ENCODE measurements around the gene DDAH1. TPM values are rescaled to one million over a fixed set of nuclear protein-coding genes. Genes with fewer than 3 reads are reported as not detected.

DDAH1 gene
- total and polyA plus RNA-seq, 2 donors (not counting 3 experiments of a cell fraction or from before 2014, with no cell fraction given): 44.0 to 75.2 TPM

- dilution Hi-C loops (cut with MboI; ENCODE audit: extremely low pct_ligation_motif_present, low sequenced_read_pairs): no loop called here
Observed at GRCh38 chr1:85386068-85386722, 78.8 kb downstream of the DDAH1 start.

More at GRCh38 chr1:85386068-85386722, 78.8 kb downstream of the DDAH1 start:
- H3K9ac ChIP-seq (replicated peaks; ENCODE audit: extremely low read depth, insufficient read depth, low read length): no peak overlapping the region
- no peaks in the 10 kb centered on the region for H4K20me1 ChIP-seq (replicated peaks; ENCODE audit: control insufficient read depth, extremely low read depth, insufficient read depth, low read length)
- H3K27me3 ChIP-seq (ENCODE audit: control insufficient read depth in 2 of 2, insufficient read depth in 2 of 2, low read length in 2 of 2): no peaks in the 10 kb centered on the region
- H3K9me1 ChIP-seq (replicated peaks; ENCODE audit: control insufficient read depth, extremely low read depth, insufficient read depth, low read length): no peaks in the 10 kb centered on the region
- no peak overlapping the region for H3K27ac ChIP-seq (ENCODE audit: insufficient read depth, low read depth, low read length)
- no peak for FAIRE-seq
- no peak for DNase-seq (ENCODE audit: low read depth, low spot score)
- peaks cover 11% of the 10 kb centered on the region for H3K4me1 ChIP-seq (ENCODE audit: control insufficient read depth, extremely low read depth, insufficient read depth, low read length)
- H3K79me2 ChIP-seq (ENCODE audit: control insufficient read depth, insufficient read depth, low read length): peaks cover 60% of the 10 kb centered on the region
- CTCF ChIA-PET: interaction anchor here (0.7 to 1.8 kb wide), 7 partner anchors 10 to 116 kb away, joined by 3 to 5 read pairs (median 3); no protein-coding TSS in a partner anchor
- no peak overlapping the region for H3K4me2 ChIP-seq (ENCODE audit: insufficient read depth, low read length)
- intact Hi-C loops (cut with micrococcal nuclease): no loop called here
- H3K4me3 ChIP-seq (replicated peaks in 1 of 3; ENCODE audit: insufficient read depth in 1 of 3, low read depth in 1 of 3, low read length in 3 of 3): no peak overlapping the region
- TF ChIP-seq MAX (IDR thresholded peaks at IDR 0.05; ENCODE audit: insufficient read depth, insufficient read length) (no peak), POLR2A (IDR thresholded peaks at IDR 0.05; ENCODE audit: low read depth, low read length) (no peak), FOS (IDR thresholded peaks at IDR 0.05; ENCODE audit: borderline replicate concordance, insufficient read depth, low read length) (no peak), GATA2 (IDR thresholded peaks at IDR 0.05; ENCODE audit: insufficient read depth, insufficient read length, low read depth, low read length) (no peak), POLR2AphosphoS5 (IDR thresholded peaks at IDR 0.05; ENCODE audit: insufficient read depth, low read depth, low read length) (no peak), EZH2 (IDR thresholded peaks at IDR 0.05; ENCODE audit: borderline replicate concordance, low read depth, low read length, severe bottlenecking) (no peak), CTCF (IDR thresholded peaks at IDR 0.05; ENCODE audit: extremely low read depth in 1 of 2, insufficient read depth in 1 of 2, low read depth in 1 of 2, low read length in 2 of 2) (no peak), JUN (IDR thresholded peaks at IDR 0.05; ENCODE audit: borderline replicate concordance, insufficient read depth, insufficient read length, low read depth) (no peak), MYC (IDR thresholded peaks at IDR 0.05; ENCODE audit: low read depth, low read length) (no peak)
- no peaks in the 10 kb centered on the region for H3K36me3 ChIP-seq (ENCODE audit: control insufficient read depth in 2 of 2, extremely low read depth in 1 of 2, insufficient read depth in 2 of 2, low read length in 2 of 2)
- POLR2A ChIA-PET: no interaction called here
- H2AFZ ChIP-seq (ENCODE audit: low read depth, low read length): no peak overlapping the region
- BruUV-seq (replicated peaks): no TSS peak
- H3K9me3 ChIP-seq (replicated peaks; ENCODE audit: control insufficient read depth, insufficient read depth, low read length): no peaks in the 10 kb centered on the region
